Stimulated activated CD4-positive, alpha-beta T cell treated with anti-CD3 and anti-CD28 coated beads, Interleukin-2, amount 100 ng/mL, for 4 hours (primary cell): ENCODE results near the gene OSBPL5.
"Not testable (repeated sequence)": the region's sequence is repeated elsewhere in the genome, so short reads cannot be mapped to it uniquely, and the experiment has no call there.

Source experiments
- DNase-seq: peaks from one replicate; pipeline ENCODE4 v3.0.0-alpha.2; 2020; ENCODE audit warnings: low read depth

The OSBPL5 gene

DNA sequence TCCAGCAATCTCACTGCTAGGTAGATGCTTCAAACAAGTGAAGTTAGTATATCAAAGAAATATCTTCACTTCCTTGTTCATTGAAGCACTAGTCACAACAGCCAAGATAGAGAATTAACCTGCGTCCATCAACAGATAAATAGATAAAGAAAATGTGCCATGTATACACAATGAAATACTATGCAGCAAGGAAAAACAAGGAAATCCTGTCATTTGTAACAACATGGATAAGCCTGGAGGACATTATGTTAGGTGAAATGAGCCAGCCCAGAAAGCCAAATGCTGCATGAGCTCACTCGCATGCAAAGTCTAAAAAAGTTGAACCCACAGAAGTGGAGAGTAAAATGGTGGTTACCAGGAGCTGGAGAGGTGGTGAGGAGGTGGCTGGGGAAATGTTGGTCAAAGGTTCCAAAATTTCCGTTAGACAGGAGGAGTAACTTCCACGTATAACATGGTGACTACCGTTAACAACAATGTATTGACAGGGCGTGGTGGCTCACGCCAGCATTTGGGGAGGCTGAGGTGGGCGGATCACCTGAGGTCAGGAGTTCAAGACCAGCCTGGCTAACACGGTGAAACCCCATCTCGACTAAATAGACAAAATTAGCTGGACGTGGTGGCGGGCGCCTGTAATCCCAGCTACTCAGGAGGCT lies 84.3 kb downstream of the OSBPL5 start:
- DNase-seq = no peak

DNA sequence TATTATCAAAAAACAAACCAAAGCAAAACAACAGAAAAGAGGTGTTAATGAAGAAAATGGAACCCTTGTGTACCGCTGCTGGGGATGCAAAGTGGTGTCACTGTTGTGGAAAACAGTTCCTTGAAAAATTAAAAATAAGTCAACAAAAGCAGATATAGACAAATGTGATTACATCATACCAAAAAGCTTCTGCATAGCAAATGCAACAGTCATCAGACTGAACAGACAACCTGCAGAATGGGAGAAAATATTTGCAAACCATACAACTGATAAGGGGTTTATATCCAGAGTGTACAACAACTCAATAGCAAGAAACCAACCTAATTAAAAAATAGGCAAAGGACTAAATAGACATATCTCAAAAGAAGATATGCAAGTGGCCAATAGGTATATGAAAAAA lies 85.0 kb downstream of the OSBPL5 start:
- no peak for DNase-seq

DNA sequence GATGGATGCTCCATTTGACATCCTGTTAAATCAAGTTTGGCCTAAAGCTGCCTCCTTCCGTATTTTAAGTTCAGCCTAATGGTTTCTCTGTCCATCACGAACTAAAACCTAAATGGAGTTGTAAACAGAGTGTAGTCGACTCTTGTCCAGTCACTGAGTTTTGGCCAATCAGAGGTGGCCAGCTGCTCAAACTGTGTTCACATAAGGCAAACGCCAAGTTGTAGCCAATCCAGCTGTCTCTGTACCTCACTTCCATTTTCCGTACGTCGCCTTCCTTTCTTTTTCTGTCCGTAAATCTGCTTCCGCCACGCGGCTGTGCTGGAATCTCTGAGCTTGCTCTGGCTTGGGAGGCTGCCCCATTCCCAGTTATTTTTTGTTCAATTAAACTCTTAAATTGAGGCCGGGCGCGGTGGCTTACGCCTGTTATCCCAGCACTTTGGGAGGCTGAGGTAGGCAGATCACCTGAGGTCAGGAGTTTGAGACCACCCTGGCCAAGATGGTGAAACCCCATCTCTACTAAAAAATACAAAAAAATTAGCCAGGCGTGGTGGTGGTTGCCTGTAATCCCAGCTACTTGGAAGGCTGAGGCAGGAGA lies 87.2 kb downstream of the OSBPL5 start:
- no peak for DNase-seq

- DNase-seq = no peak
These were observed 87.8 kb downstream of the OSBPL5 start for GRCh38 chr11:3077189-3077836.

- no peak for DNase-seq
These were observed 90.1 kb downstream of the OSBPL5 start for GRCh38 chr11:3074912-3075589.

GRCh38 chr11:3073029-3073435 lies 92.1 kb downstream of the OSBPL5 start:
- no peak for DNase-seq

DNA sequence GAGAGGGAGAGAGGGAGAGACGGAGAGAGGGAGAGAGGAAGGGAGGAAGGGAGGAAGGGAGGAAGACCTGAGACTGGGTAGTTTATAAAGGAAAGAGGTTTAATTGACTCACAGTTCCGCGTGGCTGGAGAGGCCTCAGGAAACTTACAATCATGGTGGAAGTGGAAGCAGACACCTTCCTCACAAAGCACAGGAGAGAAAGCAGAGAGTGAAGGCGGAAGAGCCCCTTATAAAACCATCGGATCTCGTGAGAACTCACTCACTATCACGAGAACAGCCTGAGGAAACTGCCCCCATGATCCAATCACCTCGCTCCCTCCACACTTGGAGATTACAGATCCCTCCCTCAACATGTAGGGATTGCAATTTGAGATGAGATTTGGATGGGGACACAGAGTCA lies 95.7 kb downstream of the OSBPL5 start:
- no peak for DNase-seq

DNA sequence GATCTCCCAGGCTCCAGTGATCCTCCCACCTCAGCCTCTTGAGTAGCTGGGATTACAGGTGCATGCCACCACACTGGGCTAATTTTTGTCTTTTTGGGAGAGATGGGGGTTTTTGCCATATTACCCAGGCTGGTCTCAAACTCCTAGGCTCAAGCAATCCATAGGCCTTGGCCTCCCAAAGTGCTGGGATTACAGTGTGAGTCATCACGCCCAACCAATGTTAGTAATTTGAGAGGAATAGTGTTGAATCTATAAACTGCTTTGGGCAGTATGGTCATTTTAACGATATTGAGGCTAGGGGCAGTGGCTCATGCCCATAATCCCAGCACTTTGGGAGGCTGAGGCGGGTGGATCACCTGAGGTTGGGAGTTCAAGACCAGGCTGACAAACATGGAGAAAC lies 98.8 kb downstream of the OSBPL5 start:
- DNase-seq = not testable (repeated sequence)

GRCh38 chr11:3064709-3065108 lies 100.4 kb downstream of the OSBPL5 start:
- not testable (repeated sequence) for DNase-seq

DNA sequence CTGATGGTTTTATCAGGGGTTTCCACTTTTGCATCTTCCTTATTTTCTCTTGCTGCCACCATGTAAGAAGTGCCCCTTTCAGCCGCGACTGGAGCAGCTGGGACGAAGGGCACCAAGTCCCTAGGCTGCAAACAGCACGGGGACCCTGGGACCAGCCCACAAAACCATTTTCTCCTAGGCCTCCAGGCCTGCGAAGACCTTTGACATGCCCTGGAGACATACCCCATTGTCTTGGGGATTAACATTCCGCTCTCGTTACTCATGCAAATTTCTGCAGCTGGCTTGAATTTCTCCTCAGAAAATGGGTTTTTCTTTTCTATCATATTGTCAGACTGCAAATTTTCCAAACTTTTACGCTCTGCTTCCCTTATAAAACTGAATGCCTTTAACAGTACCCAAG lies 101.2 kb downstream of the OSBPL5 start:
- DNase-seq = not testable (repeated sequence)

DNA sequence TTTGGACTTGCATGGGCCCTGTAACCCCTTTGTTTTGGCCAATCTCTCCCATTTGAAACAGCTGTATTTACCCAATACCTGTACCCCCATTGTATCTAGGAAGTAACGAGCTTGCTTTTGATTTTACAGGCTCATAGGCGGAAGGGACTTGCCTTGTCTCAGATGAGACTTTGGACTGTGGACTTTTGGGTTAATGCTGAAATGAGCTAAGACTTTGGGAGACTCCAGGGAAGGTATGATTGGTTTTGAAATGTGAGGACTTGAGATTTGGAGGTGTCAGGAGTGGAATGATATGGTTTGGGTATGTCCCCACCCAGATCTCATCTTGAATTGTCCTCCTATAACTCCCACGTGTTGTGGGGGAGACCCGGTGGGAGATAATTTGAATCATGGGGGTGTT lies 101.7 kb downstream of the OSBPL5 start:
- not testable (repeated sequence) for DNase-seq

- DNase-seq = no peak
These were observed 104.6 kb downstream of the OSBPL5 start for GRCh38 chr11:3060436-3061025.

GRCh38 chr11:3058753-3059664 lies 106.1 kb downstream of the OSBPL5 start:
- no peak for DNase-seq

DNA sequence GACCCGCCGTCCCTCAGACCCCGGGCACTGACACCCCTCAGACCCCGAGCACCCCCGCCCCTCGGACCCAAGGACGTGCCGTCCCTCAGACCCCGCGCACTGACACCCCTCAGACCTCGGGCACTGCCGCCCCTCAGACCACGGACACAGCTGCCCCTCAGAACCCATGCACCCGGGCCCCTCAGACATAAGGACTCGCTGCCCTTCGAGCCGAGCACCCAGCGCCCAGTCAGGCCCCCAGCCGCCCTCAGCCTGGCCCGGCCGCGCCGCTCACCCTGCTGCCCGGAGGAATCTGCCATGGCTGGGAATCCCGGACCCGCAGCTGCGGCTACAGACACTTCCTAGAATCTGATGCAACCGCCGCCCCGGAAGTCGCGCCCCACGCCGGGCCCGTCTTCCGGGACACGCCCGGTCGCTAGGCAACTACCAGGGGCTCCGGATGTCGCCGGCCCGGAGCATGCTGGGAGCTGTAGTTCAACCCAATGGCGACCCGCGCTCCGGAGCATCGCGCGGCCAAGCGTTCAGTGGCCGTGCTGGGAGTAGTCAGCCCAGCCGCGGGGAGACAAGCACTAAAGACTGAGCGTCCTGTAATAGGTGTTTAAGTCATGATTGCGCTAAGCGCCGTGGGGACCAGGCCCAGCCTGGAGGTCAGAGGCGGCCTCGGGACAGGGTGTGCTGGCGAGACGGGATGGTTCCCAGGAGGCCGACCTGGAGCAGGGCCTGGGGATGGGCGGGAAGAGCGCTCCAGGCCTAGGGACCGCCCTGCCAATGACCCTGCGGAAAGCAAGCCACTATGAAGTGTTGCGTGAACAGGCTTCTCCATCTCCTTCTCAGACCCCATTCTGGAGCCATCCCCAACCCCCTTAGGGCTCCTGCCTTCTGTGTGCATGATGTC lies 107.8 kb downstream of the OSBPL5 start, which contains the start of gene CARS1:
TSS of gene CARS1 (minus strand) at position 355 of the 895 bp plus-strand sequence. CDS start at position 299, 56 bp downstream.
- DNase-seq = peak; percentile 92

DNA sequence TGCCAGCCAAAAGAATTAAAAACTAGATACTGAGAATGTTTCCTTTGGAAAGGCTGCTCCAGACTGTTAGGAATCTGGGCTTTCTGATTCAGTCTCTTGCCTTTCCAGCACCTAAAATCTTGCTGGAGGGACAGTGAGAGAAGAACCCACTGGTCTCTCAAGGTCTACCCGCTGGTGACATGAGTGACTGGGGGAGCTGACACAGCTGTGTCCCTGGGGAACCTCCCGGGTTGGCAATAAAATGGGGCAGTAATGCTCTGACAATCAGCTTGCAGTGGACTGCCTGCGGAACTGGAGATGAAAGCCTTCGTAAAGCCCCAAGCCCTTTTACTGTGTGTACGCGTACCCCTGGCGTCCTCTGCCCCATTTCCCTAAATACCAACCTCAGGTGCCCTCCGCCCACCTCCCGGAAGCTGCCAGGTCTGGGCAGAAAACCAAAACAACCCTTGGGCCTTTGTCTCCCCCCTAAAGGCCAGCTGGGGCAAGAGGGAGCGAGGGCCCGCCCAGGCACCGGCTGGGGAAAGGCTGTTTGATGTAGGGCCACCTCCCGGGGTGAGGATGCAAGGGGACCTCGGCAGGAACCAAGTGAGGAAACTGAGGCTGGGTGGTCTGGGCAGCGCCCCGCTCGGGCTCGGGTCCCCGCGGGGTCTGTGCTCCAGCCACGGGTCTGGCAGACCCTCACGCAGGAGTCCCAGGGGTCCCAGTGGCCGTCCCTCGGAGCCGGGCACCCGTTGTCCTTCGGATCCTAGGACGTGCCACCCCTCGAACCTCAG lies 108.6 kb downstream of the OSBPL5 start:
- DNase-seq = no peak

GRCh38 chr11:3055891-3056290 lies 109.2 kb downstream of the OSBPL5 start:
- DNase-seq = no peak

- no peak for DNase-seq
These were observed 112.5 kb downstream of the OSBPL5 start for GRCh38 chr11:3052567-3052966.

GRCh38 chr11:3052109-3052479 lies 113.0 kb downstream of the OSBPL5 start:
- no peak for DNase-seq
